Measurements from ENCODE around the gene PTTG1IP.

PTTG1IP gene

GRCh38 chr21:44907966-44908895, 34.7 kb upstream of the PTTG1IP start:
- Histone ChIP-seq H3K27ac (ENCODE audit: low read depth, low read length, poor library complexity, severe bottlenecking) (no peak overlapping the region), H3K9me2 (ENCODE audit: low read depth, low read length) (no peaks in the 10 kb centered on the region), H3K4me2 (ENCODE audit: low read length) (no peak overlapping the region), H3K36me3 (ENCODE audit: insufficient read depth, low read length) (no peaks in the 10 kb centered on the region), H3K9me3 (ENCODE audit: low read length) (no peaks in the 10 kb centered on the region), H3K4me1 (ENCODE audit: insufficient read depth, low read length, severe bottlenecking) (peaks cover 5% of the 10 kb centered on the region), H3F3A (ENCODE audit: insufficient read depth, low read length) (no peaks in the 10 kb centered on the region), H3K9ac (ENCODE audit: low read length) (no peak overlapping the region), H4K20me1 (ENCODE audit: insufficient read depth, low read length) (no peaks in the 10 kb centered on the region), H2AFZ (ENCODE audit: low read length) (no peak overlapping the region), H3K4me3 (ENCODE audit: low read depth, low read length, poor library complexity, severe bottlenecking) (no peak overlapping the region), H3K27me3 (ENCODE audit: insufficient read depth, low read length) (peaks cover 4% of the 10 kb centered on the region; the same call in 1 of the 2 replicates), H3K79me2 (ENCODE audit: insufficient read depth, low read length) (no peaks in the 10 kb centered on the region)
- TF ChIP-seq EZH2 (IDR thresholded peaks at IDR 0.05; ENCODE audit: borderline replicate concordance, low read length) (no peak), CTCF (IDR thresholded peaks at IDR 0.05; ENCODE audit: low read length) (no peak)

GRCh38 chr21:44907225-44907965, 33.9 kb upstream of the PTTG1IP start:
- Histone ChIP-seq H3K9ac (ENCODE audit: low read length) (no peak overlapping the region), H3K9me3 (ENCODE audit: low read length) (no peaks in the 10 kb centered on the region), H3K36me3 (ENCODE audit: insufficient read depth, low read length) (no peaks in the 10 kb centered on the region), H3K9me2 (ENCODE audit: low read depth, low read length) (no peaks in the 10 kb centered on the region), H3K27ac (ENCODE audit: low read depth, low read length, poor library complexity, severe bottlenecking) (no peak overlapping the region), H4K20me1 (ENCODE audit: insufficient read depth, low read length) (no peaks in the 10 kb centered on the region), H2AFZ (ENCODE audit: low read length) (no peak overlapping the region), H3K4me1 (ENCODE audit: insufficient read depth, low read length, severe bottlenecking) (peaks cover 5% of the 10 kb centered on the region), H3F3A (ENCODE audit: insufficient read depth, low read length) (no peaks in the 10 kb centered on the region), H3K79me2 (ENCODE audit: insufficient read depth, low read length) (no peaks in the 10 kb centered on the region), H3K4me2 (ENCODE audit: low read length) (no peak overlapping the region), H3K27me3 (ENCODE audit: insufficient read depth, low read length) (peaks cover 4% of the 10 kb centered on the region; the same call in 1 of the 2 replicates), H3K4me3 (ENCODE audit: low read depth, low read length, poor library complexity, severe bottlenecking) (no peak overlapping the region)
- no peak for TF ChIP-seq CTCF (IDR thresholded peaks at IDR 0.05; ENCODE audit: low read length)
- TF ChIP-seq EZH2 (IDR thresholded peaks at IDR 0.05; ENCODE audit: borderline replicate concordance, low read length) = no peak

GRCh38 chr21:44905728-44906090, 32.2 kb upstream of the PTTG1IP start:
- Histone ChIP-seq H3K9me3 (ENCODE audit: low read length) (no peaks in the 10 kb centered on the region), H3K4me2 (ENCODE audit: low read length) (no peak overlapping the region), H3K27ac (ENCODE audit: low read depth, low read length, poor library complexity, severe bottlenecking) (no peak overlapping the region), H4K20me1 (ENCODE audit: insufficient read depth, low read length) (no peaks in the 10 kb centered on the region), H3K27me3 (ENCODE audit: insufficient read depth, low read length) (peaks cover 4% of the 10 kb centered on the region; the same call in 1 of the 2 replicates), H3F3A (ENCODE audit: insufficient read depth, low read length) (no peaks in the 10 kb centered on the region), H3K36me3 (ENCODE audit: insufficient read depth, low read length) (no peaks in the 10 kb centered on the region), H3K4me1 (ENCODE audit: insufficient read depth, low read length, severe bottlenecking) (no peaks in the 10 kb centered on the region), H3K79me2 (ENCODE audit: insufficient read depth, low read length) (no peaks in the 10 kb centered on the region), H3K4me3 (ENCODE audit: low read depth, low read length, poor library complexity, severe bottlenecking) (no peak overlapping the region), H2AFZ (ENCODE audit: low read length) (no peak overlapping the region), H3K9me2 (ENCODE audit: low read depth, low read length) (no peaks in the 10 kb centered on the region), H3K9ac (ENCODE audit: low read length) (no peak overlapping the region)
- no peak for TF ChIP-seq CTCF (IDR thresholded peaks at IDR 0.05; ENCODE audit: low read length)
- TF ChIP-seq EZH2 (IDR thresholded peaks at IDR 0.05; ENCODE audit: borderline replicate concordance, low read length) = no peak

Data from OCI-LY1 (cell line).